Ovary (tissue), 9 donors: ENCODE results near the gene GRAMD4. TPM values are rescaled to one million over a fixed set of nuclear protein-coding genes. Genes with fewer than 3 reads are reported as not detected.

Source experiments
- DNase-seq, 5 donors: peaks; one replicate each; pipeline ENCODE4 v3.0.0-alpha.2; 2019 to 2020
- H3K27ac ChIP-seq, 2 donors: fragments of 200-600 bp; one replicate each; pipeline versions ENCODE4 v1.5.1 to v1.8.0; 2019 to 2022
- H3K27me3 ChIP-seq: fragments of 200-600 bp; one replicate; pipeline ENCODE4 v1.8.0; 2022
- H3K36me3 ChIP-seq: fragments of 200-600 bp; sonication (generic); one replicate; pipeline ENCODE4 v1.5.1; 2019
- H3K4me1 ChIP-seq: one replicate; pipeline ENCODE4 v1.8.1; 2013; ENCODE audit warnings: mild to moderate bottlenecking, moderate library complexity; ENCODE audit not compliant: insufficient read depth
- H3K4me3 ChIP-seq: fragments of 200-600 bp; sonication (generic); one replicate; pipeline ENCODE4 v1.5.1; 2017
- H3K9me3 ChIP-seq, 2 donors: fragments of 200-600 bp in 1 of 2; sonication (generic) in 1 of 2; one replicate each; pipeline versions ENCODE4 v1.5.1 to v1.8.1; 2013 to 2019; ENCODE audit warnings: mild to moderate bottlenecking in 1 of 2, moderate library complexity in 1 of 2
- CTCF ChIP-seq, 3 donors: fragments of 450-650 bp in 2 of 3; fragments of 200-600 bp in 1 of 3; IDR thresholded peaks; one replicate each; pipeline versions ENCODE4 v1.5.1 to v1.8.0; 2016 to 2022; ENCODE audit warnings: antibody characterized with exemption in 3 of 3, mild to moderate bottlenecking in 1 of 3
- EP300 ChIP-seq: sonication (generic); formaldehyde crosslinking; IDR thresholded peaks from one replicate; pipeline ENCODE4 v1.6.1; 2017; ENCODE audit warnings: antibody characterized with exemption
- POLR2A ChIP-seq: fragments of 450-650 bp; IDR thresholded peaks from one replicate; pipeline ENCODE4 v1.6.1; 2017; ENCODE audit warnings: antibody characterized with exemption, mild to moderate bottlenecking, moderate library complexity
- WGBS, 3 donors: extraction: QIAGEN DNeasy Blood & Tissue Kit in 1 of 3; methylation state at CpG; one replicate each; pipeline versions ENCODE4 v1.1.5 to v1.1.7; 2013 to 2017; 5-methylcytosine and 5-hydroxymethylcytosine counted together
- intact Hi-C, 4 donors: fragments of 100-400 bp; cut with DNase I; formaldehyde crosslinking; loops; one replicate each; pipeline versions ENCODE4 v1.11.0 to v1.15.1; 2022 to 2023
- polyA plus RNA-seq, 2 donors: library from polyadenylated mRNA; stranded (reverse); fragments of 200-250 nt in 1 of 2; fragments of 350-450 nt in 1 of 2; fragmentation: Illumina TruSeq in 1 of 2; extraction: RNeasy Lipid Tissue Mini Kit (QIAGEN cat#74804) in 1 of 2; gene quantifications; one replicate each; pipeline ENCODE4 v1.2.3, GENCODE V29; 2013 to 2014
- total RNA-seq, 7 donors: library from RNA; depleted of rRNA in 2 of 7; stranded (reverse); fragments of >200 nt in 2 of 7; fragmentation: NEBNext Ultra II Directional in 3 of 7; extraction: Animal tissue kit (Norgen Biotek cat#: 25700) in 3 of 7; gene quantifications; one replicate each; pipeline versions ENCODE4 v1.1.0 to v1.2.4, GENCODE V29; 2016 to 2023
- donor health status: DM: no; HTN: no; CAD: no; lungs with moderate emphysema.
- donor health status: DM: no; HTN: no; CAD: no.
- donor health status: Bipolar disorder and iron deficiency.
- donor health status: DM: yes; HTN: yes; CAD: no.
- donor health status: DM: no; HTN: no; CAD: no.
- donor health status: DM: yes; HTN: yes; CAD: no.

Gene GRAMD4
- total and polyA plus RNA-seq, 9 donors, result 6.2 to 40.4 (median 27.8) TPM

GRCh38 chr22:46573781-46574437 is 46.3 kb upstream of the GRAMD4 start:
- Histone ChIP-seq H3K9me3 (no peaks in the 10 kb centered on the region), H3K27ac (no peak overlapping the region), H3K27me3 (no peaks in the 10 kb centered on the region), H3K4me1 (peaks cover 11% of the 10 kb centered on the region), H3K4me3 (no peak overlapping the region), H3K36me3 (no peaks in the 10 kb centered on the region)
- WGBS, 3 donors, result 70 to 74% (median 72%) methylated on average over 13 to 18 of the region's 18 CpGs
- no peak for TF ChIP-seq POLR2A
- no peak for TF ChIP-seq EP300
- no peak for TF ChIP-seq CTCF (IDR thresholded peaks at IDR 0.05)
- intact Hi-C loops, result loop anchor here in 2 of 4 donors (10.0 kb wide), 2 partner anchors 91 to 101 kb away; no protein-coding TSS in a partner anchor
- DNase-seq, result peak in 1 of 5 donors; percentile 18

DNA sequence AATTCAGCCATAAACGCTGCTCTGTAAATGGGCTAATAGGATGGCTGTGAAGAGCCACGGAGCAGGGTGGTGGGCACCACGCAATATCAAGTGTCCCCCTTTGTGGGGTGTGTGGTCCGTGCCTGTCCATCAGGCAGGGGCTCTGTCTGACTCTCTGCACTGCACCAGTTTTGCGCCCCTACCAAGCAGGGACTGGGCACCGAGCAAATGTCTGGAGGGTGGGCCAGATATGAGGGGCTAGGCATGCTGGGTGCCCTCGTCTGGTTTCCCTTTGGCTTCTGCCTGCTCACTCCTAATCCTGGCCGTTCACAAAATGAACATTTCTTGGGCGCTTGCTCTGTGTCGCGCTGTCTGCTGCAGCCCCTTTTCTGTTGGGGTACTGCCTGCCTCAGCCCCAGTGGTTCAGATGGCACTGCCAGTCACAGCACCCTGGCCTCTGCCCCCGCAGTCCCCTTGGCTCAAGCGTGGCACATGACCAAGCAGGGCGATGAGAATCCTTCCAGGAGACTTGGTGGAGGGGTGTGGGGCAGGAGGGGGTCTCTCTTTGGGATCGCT is 45.7 kb upstream of the GRAMD4 start:
- Histone ChIP-seq H3K36me3 (no peaks in the 10 kb centered on the region), H3K4me1 (peaks cover 11% of the 10 kb centered on the region), H3K4me3 (no peak overlapping the region), H3K9me3 (no peaks in the 10 kb centered on the region), H3K27ac (no peak overlapping the region), H3K27me3 (no peaks in the 10 kb centered on the region)
- TF ChIP-seq EP300, result no peak
- no peak for DNase-seq
- 88 to 93% (median 91%) methylated on average over 15 of the region's 15 CpGs for WGBS, 3 donors
- intact Hi-C loops, result loop anchor here in 2 of 4 donors (10.0 kb wide), 2 partner anchors 90 to 100 kb away; no protein-coding TSS in a partner anchor

DNA sequence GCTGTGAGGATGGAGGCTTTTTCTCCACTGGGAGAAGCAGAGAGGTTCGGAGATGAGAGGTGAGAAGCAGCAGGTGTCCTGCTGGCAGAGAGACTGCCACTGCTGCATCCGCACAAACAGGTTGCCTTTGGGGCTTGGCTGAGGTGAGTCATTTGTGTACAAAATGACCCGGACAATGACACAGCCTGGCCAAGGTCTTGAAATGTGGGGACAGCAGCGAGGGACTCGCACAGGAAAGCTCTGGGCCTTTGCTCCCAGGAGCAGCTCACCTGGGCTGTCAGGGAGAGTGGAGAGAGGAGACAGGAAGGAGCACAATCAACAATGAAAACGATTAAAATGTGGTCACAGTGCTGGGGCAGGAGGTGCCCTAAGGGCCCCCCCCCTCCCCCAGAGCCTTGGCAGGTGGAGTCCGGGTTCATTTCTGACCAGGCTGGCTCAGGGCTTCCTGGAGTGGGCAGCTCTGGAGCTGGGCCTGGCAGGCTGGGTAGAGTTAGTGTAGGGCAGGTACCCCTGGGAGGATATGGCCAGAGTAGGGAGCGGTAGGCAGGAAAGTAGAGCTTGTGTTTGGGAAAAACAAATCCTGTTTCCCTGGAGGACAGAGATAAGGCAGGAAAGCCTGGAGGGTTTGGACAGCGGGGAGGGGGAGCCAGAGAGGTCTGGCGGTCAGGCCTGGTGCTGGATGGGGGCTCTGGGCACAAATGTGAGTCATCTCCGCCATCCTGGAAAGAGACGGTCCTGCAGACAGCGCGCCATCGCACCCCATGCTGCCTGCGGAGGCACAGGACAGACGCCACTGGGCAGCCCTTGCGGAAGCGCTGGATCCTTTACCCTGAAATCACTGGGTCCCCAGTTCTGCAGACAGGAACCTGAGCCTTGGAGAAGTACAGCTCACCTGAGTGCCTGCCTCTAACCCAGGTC is 44.9 kb upstream of the GRAMD4 start:
- WGBS, 3 donors, result 63 to 73% (median 71%) methylated on average over 19 of the region's 19 CpGs
- DNase-seq, result peak in 1 of 5 donors; percentile 41
- H3K4me1 ChIP-seq, result peaks cover 11% of the 10 kb centered on the region
- no peak overlapping the region for H3K4me3 ChIP-seq
- no peaks in the 10 kb centered on the region for H3K9me3 ChIP-seq
- H3K27ac ChIP-seq, result no peak overlapping the region
- intact Hi-C loops, result loop anchor here in 2 of 4 donors (10.0 kb wide), 2 partner anchors 90 to 100 kb away; no protein-coding TSS in a partner anchor
- H3K36me3 ChIP-seq, result no peaks in the 10 kb centered on the region
- H3K27me3 ChIP-seq, result no peaks in the 10 kb centered on the region
- no peak for TF ChIP-seq CTCF (IDR thresholded peaks at IDR 0.05)
- no peak for TF ChIP-seq POLR2A
- no peak for TF ChIP-seq EP300

- Histone ChIP-seq H3K4me3 (peak overlapping the region; percentile 57), H3K27ac (no peak overlapping the region), H3K9me3 (no peaks in the 10 kb centered on the region), H3K27me3 (no peaks in the 10 kb centered on the region), H3K36me3 (no peaks in the 10 kb centered on the region), H3K4me1 (peaks cover 11% of the 10 kb centered on the region)
- intact Hi-C loops, result loop anchor here in 2 of 4 donors (10.0 kb wide), 2 partner anchors 89 to 99 kb away; no protein-coding TSS in a partner anchor
- 42 to 49% (median 45%) methylated on average over 10 of the region's 10 CpGs for WGBS, 3 donors
- DNase-seq, result no peak
- TF ChIP-seq CTCF (IDR thresholded peaks at IDR 0.05), result no peak
- TF ChIP-seq EP300, result no peak
- no peak for TF ChIP-seq POLR2A
Measured at GRCh38 chr22:46575911-46576555, 44.2 kb upstream of the GRAMD4 start.
